Activated effector memory CD4-positive, alpha-beta T cell treated with anti-CD3 and anti-CD28 coated beads, Interleukin-2, amount 50 U/mL, for 16 hours (primary cell): Measurements from ENCODE around the gene PMVK.

Experiments used
- DNase-seq: peaks from one replicate; pipeline ENCODE4 v3.0.0-alpha.2; 2020

PMVK gene

GRCh38 chr1:154945962-154946850, 9.7 kb upstream of the PMVK start:
- no peak for DNase-seq

DNA sequence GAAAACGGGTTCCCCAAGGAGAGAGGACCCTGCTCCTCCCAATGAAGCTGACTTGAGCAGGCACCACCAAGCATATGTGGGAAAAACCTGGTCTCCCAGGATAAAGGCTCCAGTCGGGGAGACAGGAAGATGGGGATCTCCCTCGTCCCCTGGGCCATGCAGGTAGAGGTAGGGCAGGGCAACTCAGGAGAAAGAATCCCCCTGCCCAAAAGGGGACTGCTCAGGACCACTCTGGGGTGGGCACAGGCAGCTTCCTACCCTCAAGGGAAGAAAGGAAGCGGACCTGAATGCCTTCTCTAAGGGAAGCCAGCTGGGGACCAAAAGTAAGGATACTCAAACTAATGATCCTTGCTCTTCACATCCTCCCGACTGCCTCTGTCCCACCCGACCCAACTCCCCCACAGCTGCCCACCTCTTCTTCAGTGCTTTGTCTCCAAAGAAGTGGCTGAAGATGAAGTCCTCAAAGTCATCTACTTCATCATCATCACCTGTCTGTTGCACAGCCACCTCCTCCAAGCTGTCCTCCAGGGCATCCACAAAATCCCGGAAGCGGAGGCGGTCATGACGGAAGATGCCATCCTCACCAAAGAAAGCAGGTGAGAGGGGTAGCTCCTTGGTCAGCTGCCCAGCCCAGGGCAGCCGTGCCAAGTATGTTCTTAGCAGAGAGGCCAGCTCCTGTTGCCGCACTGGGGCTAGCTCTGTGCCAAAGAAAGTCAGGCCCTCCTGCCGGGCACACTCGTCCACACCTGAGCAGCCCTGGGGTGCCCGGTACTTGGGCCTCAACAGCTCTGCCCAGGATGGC, 8.8 kb upstream of the PMVK start:
- DNase-seq = no peak

GRCh38 chr1:154944401-154945159, 8.1 kb upstream of the PMVK start:
- DNase-seq = no peak

DNA sequence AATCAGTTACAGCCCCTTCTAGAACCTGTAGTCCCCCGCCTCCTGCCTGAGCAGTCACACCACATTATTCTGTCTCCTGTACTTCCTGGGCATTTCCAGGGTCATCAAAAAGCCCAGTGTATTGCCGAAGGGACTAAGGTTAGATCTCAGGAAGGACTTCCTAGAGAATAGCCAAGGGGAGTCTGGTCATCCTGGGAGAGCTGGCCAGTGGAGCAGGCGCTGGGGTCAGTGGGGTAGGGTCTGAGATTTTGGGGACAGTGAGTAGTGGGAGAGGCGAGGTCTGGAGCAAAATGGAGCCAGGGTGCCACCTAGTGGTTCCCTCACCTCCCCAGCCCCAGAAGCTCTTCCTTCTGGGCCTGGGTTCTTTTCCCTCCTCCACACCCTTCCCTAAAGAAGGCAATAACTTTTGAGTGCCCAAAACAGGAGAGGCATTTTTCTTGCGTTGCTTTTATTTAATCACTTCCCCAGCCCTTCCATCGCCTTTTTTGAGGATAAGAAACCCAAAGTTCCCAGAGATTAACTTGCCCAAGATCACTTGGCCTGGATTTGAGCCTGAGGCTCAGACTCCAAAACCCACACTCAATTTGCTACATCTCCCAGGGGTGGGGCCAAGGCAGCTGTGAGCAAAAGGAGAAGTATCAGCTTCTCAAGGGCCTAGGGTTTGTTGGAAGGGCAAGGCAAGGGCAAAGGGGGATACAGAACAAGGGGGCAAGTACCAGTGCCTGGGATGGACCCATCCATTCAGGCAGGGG, 7.3 kb upstream of the PMVK start:
- DNase-seq = peak; percentile 78

GRCh38 chr1:154941333-154942013, 5.0 kb upstream of the PMVK start:
- no peak for DNase-seq

DNA sequence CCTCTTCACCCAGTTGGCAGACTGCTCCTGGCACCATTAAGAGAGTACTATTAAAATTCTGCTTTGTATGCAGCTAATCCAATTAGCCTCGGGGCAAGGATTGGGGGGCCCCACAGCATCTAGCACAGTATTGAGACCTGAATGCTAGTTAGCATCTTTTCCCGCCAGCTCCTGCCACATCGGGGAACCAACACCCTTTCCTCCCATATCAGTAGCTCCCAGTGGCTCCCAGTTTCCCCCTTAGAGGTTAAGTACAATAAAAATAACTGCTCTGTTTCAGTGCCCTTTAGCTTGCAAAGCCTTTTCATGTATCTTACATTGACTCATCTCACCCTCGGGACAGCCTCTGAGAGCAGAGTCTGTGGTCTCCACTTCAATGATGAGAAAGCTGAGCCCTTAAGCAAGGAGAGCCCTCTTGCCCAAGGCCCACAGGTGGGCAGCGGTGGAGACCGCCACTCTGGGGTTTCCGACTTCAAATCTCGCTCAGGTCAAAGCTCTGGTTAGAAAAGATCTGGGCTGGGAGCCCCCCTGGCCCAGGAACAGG, 4.2 kb upstream of the PMVK start:
- DNase-seq = no peak

DNA sequence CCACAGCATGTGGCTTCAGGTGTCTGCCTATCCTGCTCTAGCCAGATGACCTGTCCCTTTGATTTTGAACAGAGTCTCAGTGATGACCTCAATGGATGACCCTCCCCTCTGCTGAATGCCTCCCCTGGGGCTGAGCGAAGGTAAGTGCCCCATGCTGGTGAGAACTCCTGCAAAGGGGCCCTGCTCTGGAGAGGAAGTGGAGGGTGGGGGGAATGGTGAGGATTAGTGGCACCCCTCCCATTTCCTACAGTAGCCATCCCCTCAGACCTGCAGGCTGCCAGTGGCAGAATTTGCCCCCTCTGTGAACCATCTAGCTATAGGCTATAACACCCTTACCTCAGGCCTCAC, 3.7 kb upstream of the PMVK start:
- DNase-seq = no peak

GRCh38 chr1:154938604-154939399, 2.3 kb upstream of the PMVK start:
- DNase-seq = no peak

DNA sequence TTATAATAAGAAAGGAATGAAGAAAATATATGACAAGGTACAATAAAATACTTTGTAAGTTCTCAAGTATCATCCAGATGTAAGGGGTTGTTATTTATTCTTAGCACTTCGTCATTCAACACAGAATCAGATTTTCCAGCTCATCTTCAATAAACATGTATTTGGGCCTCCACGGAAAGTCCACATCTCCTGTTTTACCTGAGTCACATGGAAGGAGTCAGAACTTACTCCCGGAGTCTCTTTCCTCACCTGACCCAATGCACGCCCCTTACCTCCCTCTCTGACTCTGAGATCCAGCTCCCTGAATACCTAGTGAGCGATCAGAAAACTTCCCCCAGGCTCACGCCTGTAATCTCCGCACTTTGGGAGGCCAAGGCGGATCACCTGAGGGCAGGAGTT, 1.5 kb upstream of the PMVK start:
- peak; percentile 60 for DNase-seq

- DNase-seq = peak; percentile 95
Measured at GRCh38 chr1:154937085-154937987, 817 bp upstream of the PMVK start.

GRCh38 chr1:154935749-154936554, 567 bp downstream of the PMVK start:
- peak; percentile 73 for DNase-seq

- DNase-seq = no peak
Measured at GRCh38 chr1:154934358-154934948, 2.1 kb downstream of the PMVK start.

DNA sequence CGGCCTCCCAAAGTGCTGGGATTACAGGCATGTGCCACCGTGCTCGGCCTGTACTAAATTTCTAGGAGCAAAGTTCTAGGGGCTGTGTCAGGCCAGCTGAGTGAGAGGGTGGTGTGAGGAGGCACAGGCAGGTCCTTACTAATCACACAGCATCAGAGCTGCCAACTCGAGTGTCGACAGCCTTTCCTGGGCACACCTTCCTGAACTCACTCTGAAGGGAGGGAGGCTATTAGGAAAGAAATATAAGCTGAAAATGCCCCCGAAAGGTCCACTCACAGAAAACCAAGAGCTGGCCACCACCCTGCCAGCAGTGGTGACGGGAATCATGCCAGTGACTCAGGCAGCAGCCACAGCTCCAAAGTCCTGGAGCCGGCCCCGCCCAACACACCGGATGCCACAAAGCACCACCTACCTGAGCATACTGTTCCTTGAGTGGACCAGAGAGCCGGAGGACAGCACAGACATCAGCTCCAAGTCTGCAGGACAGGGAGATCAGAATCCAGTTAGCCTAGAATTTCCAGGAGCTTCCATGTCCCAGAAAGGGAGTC, 4.5 kb downstream of the PMVK start:
- DNase-seq = no peak

DNA sequence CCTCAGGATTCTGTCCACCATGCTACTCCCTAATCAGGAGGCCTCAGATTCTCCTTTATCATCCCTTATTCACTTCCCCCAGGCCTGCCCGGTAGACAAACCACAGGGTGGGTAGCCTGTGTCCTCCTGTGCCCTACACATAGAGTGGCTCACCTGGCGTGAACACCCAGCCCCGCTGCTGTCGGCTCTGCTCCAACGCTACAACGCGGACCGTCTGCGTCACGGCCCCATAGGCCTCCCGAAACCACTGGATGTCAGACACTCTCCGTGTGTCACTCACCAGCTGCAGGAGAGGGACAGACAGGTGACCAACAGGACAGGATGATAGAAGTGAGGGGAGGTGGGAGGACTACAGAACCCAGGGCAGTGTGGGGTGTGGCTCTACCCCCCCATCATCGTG, 10.3 kb downstream of the PMVK start:
- DNase-seq = no peak

DNA sequence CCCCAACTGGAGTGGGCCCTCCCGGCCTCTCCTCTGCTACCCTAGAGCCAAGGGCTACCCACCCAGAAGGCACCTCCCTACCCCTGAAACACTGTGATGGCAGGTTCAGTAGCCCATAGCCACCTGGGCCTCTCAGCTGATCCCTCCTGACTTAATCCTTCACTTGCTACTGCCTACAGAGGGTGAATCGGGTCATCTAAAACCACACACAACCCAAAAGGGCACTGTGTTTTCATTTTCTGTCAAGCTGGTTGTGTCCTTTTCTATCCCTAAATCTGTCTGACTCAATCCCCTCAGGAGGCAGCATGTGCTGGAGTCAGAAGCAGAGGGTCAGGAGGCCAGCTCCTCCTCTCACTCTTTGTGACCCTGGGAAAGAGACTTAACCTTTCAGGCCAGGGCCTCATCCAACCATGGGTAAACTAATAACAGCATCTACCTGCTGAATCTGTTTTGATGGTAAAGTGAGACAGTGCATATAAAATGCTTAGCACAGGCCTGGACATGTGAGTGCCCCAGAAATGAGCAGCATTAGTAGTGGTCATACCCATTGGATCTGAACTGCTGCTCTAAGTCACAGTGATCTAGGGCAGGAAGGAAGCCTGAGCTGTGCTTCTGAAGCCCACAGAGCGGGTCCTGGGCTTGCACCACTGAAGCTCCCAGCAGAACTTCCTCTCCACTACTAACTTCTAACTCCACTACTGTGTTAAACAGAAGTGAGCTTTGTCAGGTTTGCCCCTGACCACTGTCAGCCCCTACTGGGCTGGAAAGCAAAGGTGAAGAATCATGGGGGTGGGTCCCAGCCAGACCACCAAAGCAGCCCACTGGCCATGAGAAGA, 11.0 kb downstream of the PMVK start:
- DNase-seq = no peak

- no peak for DNase-seq
Measured at GRCh38 chr1:154923695-154924094, 12.8 kb downstream of the PMVK start.

DNA sequence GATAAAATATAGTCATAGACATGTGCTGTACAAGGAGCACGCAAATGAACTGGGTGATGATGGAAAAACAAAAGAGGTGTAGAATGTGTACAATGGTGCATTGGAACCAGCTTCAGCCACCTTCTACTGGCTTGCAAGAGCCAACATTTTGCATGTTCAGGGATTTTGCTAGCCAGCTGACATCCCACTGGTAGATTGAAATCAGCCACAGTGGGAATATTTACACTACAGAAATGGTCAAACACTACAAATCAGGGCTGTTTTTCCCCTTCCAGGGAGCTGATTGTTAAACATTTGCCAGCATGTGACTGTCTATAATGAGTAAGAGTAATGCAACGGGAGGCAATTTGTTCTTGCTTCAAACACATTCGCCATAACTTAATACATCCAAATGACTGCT, 23.2 kb downstream of the PMVK start:
- no peak for DNase-seq
